Measurements from ENCODE around the gene FBN3.
"Not testable (repeated sequence)": the region's sequence is repeated elsewhere in the genome, so short reads cannot be mapped to it uniquely, and the experiment has no call there.

FBN3 gene

DNA sequence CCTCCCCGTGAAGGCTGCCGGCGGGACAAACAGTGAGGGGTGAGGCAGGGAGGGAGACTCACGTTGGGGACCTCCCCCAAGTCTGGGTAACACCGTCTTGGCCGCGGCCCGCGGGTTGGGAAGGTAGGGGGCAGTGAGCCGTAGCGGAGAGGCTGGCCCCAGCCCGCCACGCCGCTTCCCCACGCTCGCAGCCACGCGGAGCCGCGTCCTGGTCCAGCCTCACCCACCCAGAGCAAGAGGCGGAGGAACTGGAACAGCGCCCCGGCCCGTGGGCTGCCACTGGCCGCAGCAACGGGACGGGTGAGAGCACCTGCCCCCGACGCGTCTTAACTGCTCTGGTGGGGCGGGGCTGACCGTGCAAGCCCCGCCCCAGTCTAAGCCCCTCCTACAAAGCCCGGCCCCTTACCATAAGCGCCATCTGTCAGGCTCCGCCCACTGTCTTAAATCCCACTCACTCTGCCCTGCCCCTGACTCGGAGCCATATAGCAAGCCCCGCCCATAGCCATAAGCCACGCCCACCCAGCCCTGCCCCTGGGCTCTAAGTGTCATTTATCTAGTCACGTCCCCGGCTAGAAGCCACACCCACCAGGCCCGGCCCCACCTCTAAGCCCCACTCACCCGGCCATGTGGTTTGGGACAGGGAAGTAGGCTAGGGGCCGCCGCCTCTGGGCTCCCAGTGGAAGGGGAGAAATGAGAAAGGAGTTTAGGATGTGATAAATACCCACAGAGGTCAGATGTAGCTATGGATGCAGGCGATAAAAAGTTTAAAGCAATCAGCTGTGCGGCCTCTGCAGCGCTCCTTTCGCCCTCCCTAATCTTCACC is 98.9 kb downstream of the FBN3 start:
- peak; percentile 93 for DNase-seq

DNA sequence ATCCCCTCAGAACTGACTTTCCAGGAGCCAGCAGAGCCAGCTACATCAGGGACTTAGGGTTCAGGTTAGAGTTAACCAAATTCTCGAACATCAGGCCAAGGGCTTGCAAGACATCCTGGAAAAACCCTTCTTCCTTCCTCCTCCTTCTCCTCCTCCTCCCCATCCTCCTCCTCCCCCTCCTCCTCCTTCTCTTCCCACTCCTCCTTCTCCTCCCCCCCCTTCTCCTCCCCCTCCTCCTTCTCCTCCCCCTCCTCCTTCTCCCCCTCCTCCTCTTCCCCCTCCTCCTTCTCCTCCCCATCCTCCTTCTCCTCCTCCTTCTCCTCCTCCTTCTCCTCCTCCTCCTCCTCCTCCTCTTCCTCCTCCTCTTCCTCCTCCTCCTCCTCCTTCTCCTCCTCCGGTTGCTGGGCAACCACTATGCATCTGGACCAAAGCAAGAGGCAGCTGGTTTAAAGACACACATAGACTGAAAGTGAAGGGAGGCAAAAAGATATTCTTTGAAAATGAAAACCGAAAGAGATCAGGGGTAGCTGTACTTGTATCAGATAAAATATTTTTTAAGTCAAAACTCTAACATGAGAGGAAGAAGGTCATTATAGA is 102.7 kb downstream of the FBN3 start:
- no peak for DNase-seq

DNA sequence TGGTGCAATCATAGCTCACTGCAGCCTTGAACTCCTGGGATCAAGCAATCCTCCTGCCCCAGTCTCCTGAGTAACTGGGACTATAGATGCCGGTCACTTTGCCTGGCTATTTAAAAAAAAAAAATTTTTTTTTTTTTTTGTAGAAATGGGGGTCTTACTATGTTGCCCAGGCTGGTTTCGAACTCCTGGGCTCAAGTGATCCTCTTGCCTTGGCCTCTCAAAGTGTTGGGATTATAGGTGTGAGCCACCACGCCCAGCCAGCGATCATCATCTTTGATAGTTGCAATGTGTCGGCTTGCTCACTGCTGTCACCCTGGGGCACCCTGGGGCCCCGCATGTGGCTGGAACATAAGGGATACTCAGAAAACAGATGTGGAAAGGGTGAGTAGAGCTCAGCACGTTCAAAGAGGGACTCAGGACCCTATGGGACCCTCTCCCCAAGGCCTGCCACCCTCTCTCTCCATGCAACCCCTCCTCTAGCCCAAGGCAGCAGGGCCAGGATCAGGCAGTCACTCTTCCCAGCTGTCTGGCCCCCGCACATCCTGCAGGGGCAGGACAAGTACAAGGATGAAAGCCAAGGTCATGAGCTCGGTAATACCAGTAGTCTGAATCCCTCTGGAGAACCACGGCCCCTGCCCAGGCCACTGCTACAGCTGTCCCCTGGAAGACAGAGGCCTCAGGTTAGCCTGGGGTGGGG is 103.4 kb downstream of the FBN3 start:
- DNase-seq = no peak

DNA sequence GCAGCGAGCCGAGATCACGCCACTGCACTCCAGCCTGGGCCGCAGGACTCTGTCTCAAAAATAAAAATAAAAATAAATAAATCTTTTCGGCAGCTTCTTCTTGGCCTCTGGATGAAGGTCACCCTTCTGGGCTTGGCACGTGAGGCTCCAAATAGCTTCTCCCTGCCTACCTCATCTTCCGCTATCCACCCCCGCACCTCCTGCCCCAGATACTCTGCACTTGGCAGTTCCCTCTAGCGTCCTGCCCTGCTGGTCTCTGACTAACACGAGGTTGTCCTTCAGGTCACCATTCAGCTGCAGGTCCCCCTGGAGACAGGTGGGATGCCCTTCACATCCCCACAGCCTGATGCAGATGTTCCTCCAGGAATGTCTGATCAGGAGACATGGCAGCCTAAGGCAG is 105.4 kb downstream of the FBN3 start:
- DNase-seq = no peak

DNA sequence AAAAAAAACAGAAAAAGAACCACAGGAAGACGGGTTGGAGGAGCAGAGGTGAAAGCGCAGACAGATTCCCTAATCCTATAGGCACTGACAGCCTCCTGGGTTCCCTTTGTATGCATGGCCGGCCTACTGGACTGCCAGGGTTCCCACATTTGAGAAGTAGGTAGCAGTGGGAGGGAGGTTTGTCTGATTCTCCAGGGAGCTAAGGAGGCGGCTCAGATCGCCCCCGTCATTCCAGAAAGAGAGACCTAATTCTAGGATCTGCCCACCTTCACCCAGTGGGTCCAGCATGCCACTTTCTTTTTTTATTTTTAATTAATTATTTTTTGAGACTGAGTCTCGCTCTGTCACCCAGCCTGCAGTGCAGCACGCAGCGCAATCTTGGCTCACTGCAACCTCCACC is 106.5 kb downstream of the FBN3 start:
- DNase-seq = no peak

DNA sequence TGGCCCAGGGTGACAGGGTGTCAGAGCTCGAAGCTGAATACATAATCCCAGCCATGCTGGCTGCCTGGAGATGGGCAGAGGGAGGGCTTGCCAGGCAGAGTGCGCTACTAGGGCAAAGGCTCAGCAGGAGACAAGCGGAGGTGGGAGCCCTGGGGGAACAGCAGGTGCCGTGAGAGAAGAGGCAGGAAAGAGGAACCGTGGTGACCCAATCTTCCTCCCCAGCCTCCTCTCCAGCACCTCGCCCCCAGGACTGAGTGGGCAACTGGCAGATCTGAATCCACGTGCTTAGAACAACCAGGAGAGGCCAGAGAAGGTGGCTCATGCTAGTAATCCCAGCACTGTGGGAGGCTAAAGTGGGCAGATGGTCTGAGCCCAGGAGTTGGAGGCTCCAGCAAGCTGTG is 107.9 kb downstream of the FBN3 start:
- no peak for DNase-seq

DNA sequence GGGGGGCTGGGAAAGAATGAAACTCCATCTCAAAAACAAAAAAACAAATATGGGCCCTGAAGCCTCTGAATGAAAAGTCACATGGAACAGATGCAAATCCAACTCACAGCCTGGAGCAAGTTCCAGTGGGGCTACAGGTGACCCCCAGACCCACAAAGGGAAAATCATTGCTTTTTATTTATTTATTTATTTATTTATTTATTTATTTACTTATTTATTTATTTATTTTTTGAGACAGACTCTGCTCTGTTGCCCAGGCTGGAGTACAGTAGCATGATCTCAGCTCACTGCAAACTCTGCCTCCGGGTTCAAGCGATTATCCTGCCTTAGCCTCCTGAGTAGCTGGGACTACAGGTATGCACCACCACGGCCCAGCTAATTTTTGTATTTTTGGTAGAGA is 110.2 kb downstream of the FBN3 start:
- DNase-seq = no peak

DNA sequence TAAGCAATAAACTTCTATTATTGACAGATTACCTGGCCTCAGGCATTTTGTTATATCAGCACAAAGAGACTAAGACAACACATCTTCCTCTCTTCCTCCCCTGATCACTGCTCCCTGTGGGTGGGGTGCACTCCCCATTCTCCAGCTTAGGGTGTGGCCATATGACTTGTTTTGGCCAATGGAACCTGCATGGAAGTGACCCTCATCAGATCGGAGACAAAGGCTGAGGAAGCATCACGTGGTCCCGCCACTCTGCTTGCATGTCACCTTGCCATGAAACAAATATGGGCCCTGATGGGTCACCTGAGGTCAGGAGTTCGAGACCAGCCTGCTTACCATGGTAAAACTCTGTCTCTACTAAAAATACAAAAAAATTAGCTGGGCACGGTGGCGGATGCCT is 110.6 kb downstream of the FBN3 start:
- no peak for DNase-seq

DNA sequence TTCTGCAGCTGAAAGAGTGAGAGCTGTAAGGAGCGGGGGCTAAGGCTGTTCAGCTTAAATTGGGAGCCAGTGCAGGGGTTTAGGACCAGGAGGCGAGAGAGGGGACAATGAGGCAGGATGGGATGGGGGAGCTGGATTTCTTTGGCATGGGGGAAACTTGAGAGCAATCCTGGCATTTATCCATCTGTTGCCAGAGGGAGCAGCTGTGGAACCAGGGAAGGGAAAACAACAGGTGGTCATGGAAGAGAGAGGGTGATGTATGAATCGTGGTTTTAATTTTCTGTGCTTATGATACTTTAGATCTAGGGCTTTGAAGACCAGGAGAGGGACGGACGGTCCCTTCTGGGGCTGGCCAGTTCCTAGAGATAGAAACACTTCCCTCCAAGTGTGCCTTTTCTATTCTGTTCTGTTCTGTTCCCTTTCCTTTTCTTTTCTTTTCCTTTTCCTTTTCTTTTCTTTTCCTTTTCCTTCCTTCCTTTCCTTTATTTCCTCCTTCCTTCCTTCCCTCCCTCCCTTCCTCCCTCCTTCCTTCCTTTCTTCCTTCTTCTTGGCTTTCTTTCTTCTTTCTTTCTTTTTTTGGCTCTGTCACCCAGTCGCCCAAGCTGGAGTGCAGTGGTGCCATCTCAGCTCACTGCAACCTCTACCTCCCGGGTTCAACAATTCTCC is 112.8 kb downstream of the FBN3 start:
- DNase-seq = peak; percentile 71

DNA sequence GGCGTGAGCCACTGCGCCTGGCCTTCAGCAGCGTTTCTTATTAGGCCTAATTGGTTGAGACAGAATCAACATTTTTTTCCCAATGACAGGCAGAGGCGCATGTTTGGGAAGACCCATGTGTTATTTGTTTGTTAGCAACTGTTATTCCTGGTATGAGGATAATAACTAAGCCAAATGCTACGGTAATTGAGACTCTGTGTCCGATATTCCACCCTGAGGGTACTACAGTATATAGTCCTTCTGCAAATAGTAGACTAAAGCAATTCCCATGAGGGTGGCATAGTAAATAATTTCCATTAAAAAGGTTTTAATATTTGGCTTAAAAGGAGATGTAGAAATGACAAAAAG is 115.2 kb downstream of the FBN3 start:
- no peak for DNase-seq

DNA sequence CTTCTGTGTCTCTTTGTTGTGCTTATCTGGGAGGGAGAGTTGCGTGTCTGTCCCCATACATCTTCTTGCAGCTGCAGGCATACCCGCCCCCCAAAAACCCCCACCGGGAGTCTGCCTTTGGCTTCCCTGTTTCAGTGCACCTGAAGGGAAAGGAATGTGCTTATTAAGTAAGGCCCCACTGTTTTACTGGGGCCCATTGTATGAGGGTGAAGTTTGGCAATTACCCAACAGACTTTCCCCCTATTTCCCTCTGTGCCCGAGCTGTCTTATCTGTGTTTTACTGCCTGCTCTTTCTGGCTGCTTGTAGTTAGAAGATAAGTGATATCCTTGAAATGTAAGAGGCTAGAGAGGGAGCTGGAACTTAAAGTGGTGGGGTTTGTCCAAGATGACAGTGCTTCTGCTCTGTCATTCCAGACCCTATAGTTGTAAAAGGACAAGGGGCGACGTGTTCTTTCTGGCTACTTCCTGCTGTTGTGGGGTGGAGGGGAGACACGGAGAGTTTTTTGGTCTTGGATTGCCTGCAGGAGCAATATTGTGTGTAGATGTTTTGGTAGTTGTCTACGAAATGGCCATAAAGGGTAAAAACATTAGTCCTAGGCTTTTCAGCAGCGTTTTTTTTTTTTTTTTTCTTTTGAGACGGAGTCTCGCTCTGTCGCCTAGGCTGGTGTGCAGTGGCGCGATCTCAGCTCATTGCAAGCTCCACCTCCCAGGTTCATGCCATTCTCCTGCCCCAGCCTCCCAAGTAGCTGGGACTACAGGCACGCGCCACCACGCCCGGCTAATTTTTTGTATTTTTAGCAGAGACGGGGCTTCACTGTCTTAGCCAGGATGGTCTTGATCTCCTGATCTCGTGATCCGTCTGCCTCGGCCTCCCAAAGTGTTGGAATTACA is 115.9 kb downstream of the FBN3 start:
- not testable (repeated sequence) for DNase-seq

DNA sequence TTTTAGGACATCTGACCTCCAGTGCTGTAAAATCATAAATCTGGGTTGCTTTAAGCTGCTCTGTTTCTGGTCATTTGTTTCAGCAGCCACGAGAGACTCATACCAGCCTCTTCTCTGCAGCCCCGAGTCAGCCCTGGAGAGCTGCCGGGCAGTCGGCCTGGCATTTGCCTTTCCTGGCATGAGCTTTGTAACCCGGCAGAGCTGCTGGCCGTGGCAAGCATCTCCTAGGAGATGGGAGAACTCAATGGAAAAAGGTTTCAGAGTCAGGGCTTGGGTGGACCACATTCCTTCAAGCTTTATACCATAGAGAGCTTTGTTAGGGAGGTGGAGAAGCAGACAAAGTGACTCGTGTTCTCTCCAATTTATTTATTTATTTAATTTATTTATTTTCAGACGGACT is 118.4 kb downstream of the FBN3 start:
- no peak for DNase-seq

DNA sequence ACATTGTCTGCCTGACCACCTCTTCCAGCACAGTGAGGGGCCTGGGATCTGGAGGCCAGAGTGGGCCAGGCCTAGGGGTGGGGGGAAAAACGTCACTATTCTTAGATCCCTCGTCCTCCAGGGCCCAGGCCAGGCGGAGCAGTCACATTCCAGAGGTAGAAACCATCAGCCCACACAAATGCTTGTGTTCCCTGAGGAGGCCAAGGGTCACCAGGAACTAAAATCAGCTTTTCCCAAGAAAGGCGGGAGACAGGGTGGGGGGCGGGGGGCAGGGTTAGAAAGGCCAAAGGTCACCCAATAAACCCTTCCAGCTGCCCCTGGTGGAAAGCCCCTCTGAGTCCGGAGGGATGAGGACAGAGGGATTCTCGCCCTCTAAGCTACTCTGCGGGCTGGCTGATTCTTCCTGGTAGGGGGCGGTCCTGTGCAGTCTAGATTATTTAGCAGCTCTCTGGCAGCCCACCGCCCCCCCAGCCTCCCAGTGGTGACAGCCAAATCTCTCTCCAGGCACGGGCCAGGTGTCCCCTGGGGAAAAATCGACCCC is 120.4 kb downstream of the FBN3 start:
- no peak for DNase-seq

DNA sequence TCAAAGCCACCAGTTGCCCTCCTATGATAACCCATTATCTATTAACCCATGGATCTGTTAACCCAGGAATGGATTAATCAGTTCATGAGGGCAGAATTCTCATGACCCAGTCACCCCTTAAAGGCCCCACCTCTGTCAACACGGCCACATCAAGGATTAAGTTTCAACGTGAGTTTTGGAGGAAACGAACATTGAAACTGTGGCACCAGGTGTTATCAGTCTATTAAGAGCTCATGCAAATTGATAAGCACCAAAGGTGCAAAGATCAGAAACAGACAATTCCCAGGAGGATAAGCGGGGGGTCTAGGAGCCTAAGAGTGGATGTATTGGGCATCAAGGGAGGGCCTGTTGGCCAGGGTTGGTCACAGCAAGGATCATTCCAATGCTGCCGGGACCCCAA is 124.1 kb downstream of the FBN3 start:
- DNase-seq = no peak

DNA sequence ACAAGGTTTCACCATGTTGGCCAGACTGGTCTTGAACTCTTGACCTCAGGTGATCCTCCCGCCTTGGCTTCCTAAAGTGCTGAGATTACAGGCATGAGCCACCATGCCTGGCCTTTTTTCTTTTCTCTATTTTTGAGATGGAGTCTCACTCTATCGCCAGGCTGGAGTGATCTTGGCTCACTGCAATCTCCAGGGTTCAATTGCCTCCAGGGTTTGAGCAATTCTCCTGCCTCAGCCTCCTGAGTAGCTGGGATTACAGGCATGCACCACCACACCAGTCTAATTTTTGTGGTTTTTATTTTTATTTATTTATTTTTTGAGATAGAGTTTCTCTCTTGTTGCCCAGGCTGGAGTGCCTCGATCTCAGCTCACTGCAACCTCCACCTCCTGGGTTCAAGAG is 125.1 kb downstream of the FBN3 start:
- DNase-seq = not testable (repeated sequence)

DNA sequence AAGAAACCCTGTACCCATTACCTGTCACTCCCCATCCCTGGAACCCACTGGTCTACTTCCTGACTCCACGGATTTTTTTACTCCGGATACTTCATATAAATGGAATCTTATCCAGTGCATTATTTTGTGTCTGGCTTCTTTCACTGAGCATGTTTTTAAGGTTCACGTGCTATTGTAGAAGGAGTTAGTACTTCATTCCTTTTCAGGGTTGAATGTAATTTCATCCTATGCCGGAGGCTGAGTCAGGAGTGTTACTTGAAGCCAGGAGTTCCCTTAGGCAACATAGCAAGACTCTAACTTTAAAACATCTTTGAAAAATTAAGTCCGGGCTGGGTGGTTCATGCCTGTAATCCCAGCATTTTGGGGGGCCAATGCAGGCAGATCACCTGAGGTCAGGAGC is 126.0 kb downstream of the FBN3 start:
- DNase-seq = no peak

DNA sequence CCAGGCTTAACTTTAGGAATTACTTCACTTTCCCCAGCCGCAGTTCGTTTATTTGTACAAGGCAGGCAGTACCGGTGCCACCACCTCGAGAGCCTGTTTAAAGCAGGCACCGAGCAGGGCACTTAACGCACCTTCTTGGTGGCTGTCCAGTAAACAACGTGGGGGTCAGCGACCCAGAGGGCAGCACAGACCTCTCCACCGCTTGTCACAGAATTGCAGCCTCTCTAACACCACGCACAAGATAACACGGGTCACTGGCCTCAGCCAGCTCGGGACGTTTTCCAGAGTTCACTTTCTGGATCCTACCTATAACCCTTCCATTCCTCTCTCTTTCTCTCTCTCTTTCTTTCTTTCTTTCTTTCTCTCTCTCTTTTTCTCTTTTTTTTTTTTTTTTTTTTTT is 127.1 kb downstream of the FBN3 start:
- DNase-seq = no peak

DNA sequence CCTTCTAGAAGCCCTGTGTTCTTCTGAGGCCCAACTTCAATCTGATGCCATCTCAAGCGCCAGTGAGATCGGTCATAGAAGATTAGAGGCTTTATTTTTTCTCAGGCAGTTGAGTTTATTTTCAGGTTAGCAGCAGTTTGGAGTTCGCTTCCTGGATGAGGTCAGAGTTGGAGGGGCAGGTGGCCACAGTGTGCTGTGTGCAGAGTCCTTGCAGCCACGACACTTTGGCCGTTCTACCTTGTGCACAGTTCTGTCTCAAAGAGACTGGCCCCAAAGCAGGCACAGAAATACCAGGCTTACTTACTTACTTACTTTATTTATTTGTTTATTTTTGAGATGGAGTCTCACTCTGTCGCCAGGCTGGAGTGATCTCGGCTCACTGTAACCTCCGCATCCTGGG is 128.0 kb downstream of the FBN3 start:
- DNase-seq = no peak

DNA sequence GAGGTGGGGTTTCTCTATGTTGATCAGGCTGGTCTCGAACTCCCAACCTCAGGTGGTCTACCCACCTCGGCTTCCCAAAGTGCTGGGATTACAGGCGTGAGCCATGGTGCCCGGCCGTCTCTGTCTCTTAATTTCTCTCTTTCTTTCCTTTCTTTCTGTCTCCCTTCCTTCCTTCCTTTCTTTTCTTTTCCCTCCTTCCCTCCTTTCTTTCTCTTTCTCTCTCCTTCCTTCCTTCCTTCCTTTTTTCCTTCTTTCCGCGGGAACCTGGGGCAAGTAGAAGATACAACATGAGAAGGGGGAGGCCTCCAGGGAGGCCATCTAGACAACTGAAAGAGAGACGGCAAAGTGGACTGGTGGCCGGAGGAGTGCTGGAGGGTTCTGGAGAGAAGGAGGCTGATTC is 128.7 kb downstream of the FBN3 start:
- no peak for DNase-seq

DNA sequence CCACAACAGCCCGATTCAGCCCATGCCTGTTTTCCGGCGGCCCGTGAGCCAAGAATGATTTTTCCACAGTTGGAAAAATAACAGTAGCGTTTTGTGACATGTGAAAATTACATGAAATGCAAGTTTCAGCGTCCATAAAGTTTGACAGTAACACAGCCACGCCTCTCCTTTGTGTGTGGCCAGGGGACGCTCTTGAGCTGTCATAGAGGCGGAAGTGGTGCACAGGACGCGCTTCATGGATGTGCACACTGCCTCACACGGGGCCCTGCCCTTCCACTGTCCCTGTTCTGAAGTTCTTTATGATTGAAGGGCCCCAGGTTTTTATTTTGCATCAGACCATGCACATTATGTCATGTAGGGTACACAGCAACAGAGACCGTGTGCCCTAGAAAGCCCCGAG is 131.6 kb downstream of the FBN3 start:
- no peak for DNase-seq

All from NCI-H2029 (cell line).